Anterior cingulate cortex (tissue), 58 donors: ENCODE results near the gene CAND2.
"Not testable (repeated sequence)": the region's sequence is repeated elsewhere in the genome, so short reads cannot be mapped to it uniquely, and the experiment has no call there.

Experiments used
- DNase-seq, 58 donors: peaks; one replicate each; lab custom pipeline; 2025; lab: John Stamatoyannopoulos, UW

Gene CAND2

GRCh38 chr3:12824299-12824698 lies 27.8 kb downstream of the CAND2 start:
- DNase-seq: no peak

- no peak for DNase-seq
These were observed 28.7 kb downstream of the CAND2 start for GRCh38 chr3:12825156-12825555.

- DNase-seq: no peak
These were observed 32.3 kb downstream of the CAND2 start for GRCh38 chr3:12828751-12829150.

GRCh38 chr3:12829404-12829803 lies 32.9 kb downstream of the CAND2 start:
- DNase-seq: no peak

- DNase-seq: no peak
These were observed 33.7 kb downstream of the CAND2 start for GRCh38 chr3:12829886-12830784.

- no peak for DNase-seq
These were observed 34.3 kb downstream of the CAND2 start for GRCh38 chr3:12830785-12831156.

GRCh38 chr3:12831301-12831866 lies 34.9 kb downstream of the CAND2 start:
- no peak for DNase-seq

- DNase-seq: no peak
These were observed 36.1 kb downstream of the CAND2 start for GRCh38 chr3:12832350-12833221.

- no peak for DNase-seq
These were observed 37.0 kb downstream of the CAND2 start for GRCh38 chr3:12833222-12834161.

- DNase-seq: no peak
These were observed 38.7 kb downstream of the CAND2 start for GRCh38 chr3:12835052-12835665.

GRCh38 chr3:12837295-12837986 lies 41.0 kb downstream of the CAND2 start:
- DNase-seq: no peak

GRCh38 chr3:12838179-12838965 lies 41.9 kb downstream of the CAND2 start:
- no peak for DNase-seq

- DNase-seq: no peak
These were observed 42.9 kb downstream of the CAND2 start for GRCh38 chr3:12839156-12839946.

- not testable (repeated sequence) for DNase-seq
These were observed 43.7 kb downstream of the CAND2 start for GRCh38 chr3:12840148-12840547.

- DNase-seq: peak in 9 of 58 donors; percentile 36 to 67 (median 48)
These were observed 44.2 kb downstream of the CAND2 start for GRCh38 chr3:12840591-12841148.

GRCh38 chr3:12841149-12841969 lies 44.9 kb downstream of the CAND2 start, which contains the start of gene RPL32:
RPL32 (minus strand) TSS chr3:12841565; CDS start chr3:12840237, 1,328 bp downstream.
- peak in 57 of 58 donors; percentile 22 to 90 (median 77) for DNase-seq
